ENCODE results near the gene PIEZO1. TPM values are rescaled to one million over a fixed set of nuclear protein-coding genes. Genes with fewer than 3 reads are reported as not detected.
A peak's percentile ranks its signal among the peaks of the same experiment; 100 is the strongest.

PIEZO1 gene
- total and polyA plus RNA-seq, 2 donors (not counting 3 experiments of a cell fraction or from before 2014, with no cell fraction given): 298 to 322 TPM

DNA sequence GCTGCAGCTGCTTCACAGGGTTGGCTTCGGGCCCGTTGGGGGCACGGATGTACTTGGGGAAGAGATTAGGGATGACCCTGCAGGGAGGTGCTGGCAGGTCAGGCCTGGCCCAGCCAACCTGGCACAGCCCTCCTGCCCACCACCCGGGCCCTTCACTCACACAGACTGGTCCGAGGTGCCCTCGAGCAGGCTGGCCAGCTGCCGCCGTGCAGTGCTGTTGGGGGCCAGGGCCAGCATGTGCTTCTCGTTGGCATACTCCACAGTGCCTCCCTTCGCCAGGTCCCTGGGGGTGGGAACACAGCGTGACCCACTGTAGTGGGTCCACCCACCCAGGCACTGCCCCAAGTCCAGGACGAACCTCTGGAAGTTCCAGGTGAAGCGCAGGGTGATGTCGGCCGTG, 68.8 kb downstream of the PIEZO1 start:
- FAIRE-seq (no peak), DNase-seq (ENCODE audit: low read depth, low spot score) (no peak)
- Histone ChIP-seq H2AFZ (ENCODE audit: low read depth, low read length) (no peak overlapping the region), H3K9ac (replicated peaks; ENCODE audit: extremely low read depth, insufficient read depth, low read length) (no peak overlapping the region), H3K4me2 (ENCODE audit: insufficient read depth, low read length) (no peak overlapping the region), H3K27ac (ENCODE audit: insufficient read depth, low read depth, low read length) (no peak overlapping the region), H3K4me3 (replicated peaks in 1 of 3; ENCODE audit: insufficient read depth in 1 of 3, low read depth in 1 of 3, low read length in 3 of 3) (no peak overlapping the region), H3K36me3 (ENCODE audit: control insufficient read depth in 2 of 2, extremely low read depth in 1 of 2, insufficient read depth in 2 of 2, low read length in 2 of 2) (peaks cover 22 to 65% of the 10 kb centered on the region in 2 experiments), H3K79me2 (ENCODE audit: control insufficient read depth, insufficient read depth, low read length) (peaks cover 2% of the 10 kb centered on the region), H4K20me1 (replicated peaks; ENCODE audit: control insufficient read depth, extremely low read depth, insufficient read depth, low read length) (no peaks in the 10 kb centered on the region), H3K9me3 (replicated peaks; ENCODE audit: control insufficient read depth, insufficient read depth, low read length) (no peaks in the 10 kb centered on the region), H3K9me1 (replicated peaks; ENCODE audit: control insufficient read depth, extremely low read depth, insufficient read depth, low read length) (no peaks in the 10 kb centered on the region), H3K27me3 (ENCODE audit: control insufficient read depth in 2 of 2, insufficient read depth in 2 of 2, low read length in 2 of 2) (no peaks in the 10 kb centered on the region), H3K4me1 (ENCODE audit: control insufficient read depth, extremely low read depth, insufficient read depth, low read length) (no peaks in the 10 kb centered on the region)
- dilution Hi-C loops (cut with MboI; ENCODE audit: extremely low pct_ligation_motif_present, low sequenced_read_pairs) (no loop called here), intact Hi-C loops (cut with micrococcal nuclease) (no loop called here)
- BruUV-seq (replicated peaks): no TSS peak
- TF ChIP-seq FOS (IDR thresholded peaks at IDR 0.05; ENCODE audit: borderline replicate concordance, insufficient read depth, low read length): no peak
- POLR2A ChIA-PET: no interaction called here
- CTCF ChIA-PET: interaction anchor here (2.2 kb wide), 1 partner anchor 21 kb away, joined by 9 read pairs; no protein-coding TSS in a partner anchor

DNA sequence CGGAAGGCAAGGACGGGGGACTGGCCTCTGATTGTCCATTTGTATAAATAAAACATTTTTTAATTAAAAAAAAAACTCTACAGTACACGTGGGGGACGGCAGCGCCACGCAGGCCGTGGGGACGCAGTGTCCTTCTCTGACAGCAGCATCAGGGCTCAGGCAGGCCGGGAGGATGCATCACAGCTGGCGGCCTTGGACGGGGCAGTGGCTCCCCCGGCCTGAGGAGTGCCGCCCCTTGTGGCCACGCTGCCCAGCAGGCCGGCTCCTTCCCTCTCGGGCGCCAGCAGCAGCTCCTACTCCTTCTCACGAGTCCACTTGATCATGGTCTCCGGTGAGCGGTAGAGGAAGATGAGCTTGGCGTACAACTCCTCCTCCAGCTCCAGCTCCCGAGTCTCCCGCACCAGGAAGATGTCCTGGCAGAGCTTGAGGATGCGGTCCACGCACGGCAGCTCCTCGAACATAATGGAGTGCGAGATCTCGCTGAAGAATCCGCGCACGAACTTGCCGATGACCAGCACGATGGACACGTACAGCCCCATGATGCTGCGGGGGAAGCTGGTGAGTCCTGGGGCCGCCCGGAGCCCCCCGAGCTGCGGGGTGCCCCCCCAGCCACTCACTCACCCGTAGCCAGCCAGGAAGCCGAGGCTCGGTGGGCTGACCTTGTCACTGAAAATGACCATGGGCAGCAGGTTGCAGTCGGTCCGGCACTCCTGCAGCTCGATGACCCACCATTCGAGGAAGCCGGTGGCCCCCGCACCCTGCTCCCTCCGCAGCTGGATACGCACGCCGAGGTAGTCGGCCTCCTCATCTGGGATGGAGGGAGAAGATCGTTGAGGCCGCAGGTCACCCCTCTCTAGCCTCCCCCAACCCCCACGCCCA, 69.5 kb downstream of the PIEZO1 start:
- Histone ChIP-seq H2AFZ (ENCODE audit: low read depth, low read length) (no peak overlapping the region), H3K27me3 (ENCODE audit: control insufficient read depth in 2 of 2, insufficient read depth in 2 of 2, low read length in 2 of 2) (no peaks in the 10 kb centered on the region), H3K9me1 (replicated peaks; ENCODE audit: control insufficient read depth, extremely low read depth, insufficient read depth, low read length) (no peaks in the 10 kb centered on the region), H3K27ac (ENCODE audit: insufficient read depth, low read depth, low read length) (no peak overlapping the region), H3K79me2 (ENCODE audit: control insufficient read depth, insufficient read depth, low read length) (peaks cover 2% of the 10 kb centered on the region), H3K4me3 (replicated peaks in 1 of 3; ENCODE audit: insufficient read depth in 1 of 3, low read depth in 1 of 3, low read length in 3 of 3) (no peak overlapping the region), H3K9ac (replicated peaks; ENCODE audit: extremely low read depth, insufficient read depth, low read length) (no peak overlapping the region), H3K4me2 (ENCODE audit: insufficient read depth, low read length) (no peak overlapping the region), H4K20me1 (replicated peaks; ENCODE audit: control insufficient read depth, extremely low read depth, insufficient read depth, low read length) (no peaks in the 10 kb centered on the region), H3K4me1 (ENCODE audit: control insufficient read depth, extremely low read depth, insufficient read depth, low read length) (no peaks in the 10 kb centered on the region), H3K36me3 (ENCODE audit: control insufficient read depth in 2 of 2, extremely low read depth in 1 of 2, insufficient read depth in 2 of 2, low read length in 2 of 2) (peaks cover 22 to 59% of the 10 kb centered on the region in 2 experiments), H3K9me3 (replicated peaks; ENCODE audit: control insufficient read depth, insufficient read depth, low read length) (no peaks in the 10 kb centered on the region)
- FAIRE-seq (no peak), DNase-seq (ENCODE audit: low read depth, low spot score) (no peak)
- BruUV-seq (replicated peaks): TSS peak; percentile 46
- intact Hi-C loops (cut with micrococcal nuclease): no loop called here
- TF ChIP-seq MYC (IDR thresholded peaks at IDR 0.05; ENCODE audit: low read depth, low read length) (no peak), GATA2 (IDR thresholded peaks at IDR 0.05; ENCODE audit: insufficient read depth, insufficient read length, low read depth, low read length) (no peak), POLR2AphosphoS5 (IDR thresholded peaks at IDR 0.05; ENCODE audit: insufficient read depth, low read depth, low read length) (no peak), FOS (IDR thresholded peaks at IDR 0.05; ENCODE audit: borderline replicate concordance, insufficient read depth, low read length) (no peak), EZH2 (IDR thresholded peaks at IDR 0.05; ENCODE audit: borderline replicate concordance, low read depth, low read length, severe bottlenecking) (no peak), POLR2A (IDR thresholded peaks at IDR 0.05; ENCODE audit: low read depth, low read length) (no peak), JUN (IDR thresholded peaks at IDR 0.05; ENCODE audit: borderline replicate concordance, insufficient read depth, insufficient read length, low read depth) (no peak)
- TF ChIP-seq, protein P1, sequence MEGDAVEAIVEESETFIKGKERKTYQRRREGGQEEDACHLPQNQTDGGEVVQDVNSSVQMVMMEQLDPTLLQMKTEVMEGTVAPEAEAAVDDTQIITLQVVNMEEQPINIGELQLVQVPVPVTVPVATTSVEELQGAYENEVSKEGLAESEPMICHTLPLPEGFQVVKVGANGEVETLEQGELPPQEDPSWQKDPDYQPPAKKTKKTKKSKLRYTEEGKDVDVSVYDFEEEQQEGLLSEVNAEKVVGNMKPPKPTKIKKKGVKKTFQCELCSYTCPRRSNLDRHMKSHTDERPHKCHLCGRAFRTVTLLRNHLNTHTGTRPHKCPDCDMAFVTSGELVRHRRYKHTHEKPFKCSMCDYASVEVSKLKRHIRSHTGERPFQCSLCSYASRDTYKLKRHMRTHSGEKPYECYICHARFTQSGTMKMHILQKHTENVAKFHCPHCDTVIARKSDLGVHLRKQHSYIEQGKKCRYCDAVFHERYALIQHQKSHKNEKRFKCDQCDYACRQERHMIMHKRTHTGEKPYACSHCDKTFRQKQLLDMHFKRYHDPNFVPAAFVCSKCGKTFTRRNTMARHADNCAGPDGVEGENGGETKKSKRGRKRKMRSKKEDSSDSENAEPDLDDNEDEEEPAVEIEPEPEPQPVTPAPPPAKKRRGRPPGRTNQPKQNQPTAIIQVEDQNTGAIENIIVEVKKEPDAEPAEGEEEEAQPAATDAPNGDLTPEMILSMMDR (IDR thresholded peaks at IDR 0.05; ENCODE audit: extremely low read depth in 1 of 2, insufficient read depth in 1 of 2, low read depth in 1 of 2, low read length in 2 of 2): no peak
- TF ChIP-seq, protein P2, sequence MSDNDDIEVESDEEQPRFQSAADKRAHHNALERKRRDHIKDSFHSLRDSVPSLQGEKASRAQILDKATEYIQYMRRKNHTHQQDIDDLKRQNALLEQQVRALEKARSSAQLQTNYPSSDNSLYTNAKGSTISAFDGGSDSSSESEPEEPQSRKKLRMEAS (IDR thresholded peaks at IDR 0.05; ENCODE audit: insufficient read depth, insufficient read length): no peak
- dilution Hi-C loops (cut with MboI; ENCODE audit: extremely low pct_ligation_motif_present, low sequenced_read_pairs): no loop called here
- ChIA-PET POLR2A (no interaction called here), CTCF (interaction anchor here (2.2 kb wide), 1 partner anchor 22 kb away, joined by 9 read pairs; no protein-coding TSS in a partner anchor)
